ENCODE measurements around the gene CACNA1H. TPM values are rescaled to one million over a fixed set of nuclear protein-coding genes. Genes with fewer than 3 reads are reported as not detected.

The CACNA1H gene
- total RNA-seq, 4 donors from 2014 or later: 1.8 to 13.6 (median 10.2) TPM

GRCh38 chr16:1172651-1173050 lies 19.7 kb downstream of the CACNA1H start:
- no peak for TF ChIP-seq CTCF (IDR thresholded peaks at IDR 0.05)
- ATAC-seq (ENCODE audit: low FRiP score) (no peak), DNase-seq (ENCODE audit: low spot score) (no peak)

DNA sequence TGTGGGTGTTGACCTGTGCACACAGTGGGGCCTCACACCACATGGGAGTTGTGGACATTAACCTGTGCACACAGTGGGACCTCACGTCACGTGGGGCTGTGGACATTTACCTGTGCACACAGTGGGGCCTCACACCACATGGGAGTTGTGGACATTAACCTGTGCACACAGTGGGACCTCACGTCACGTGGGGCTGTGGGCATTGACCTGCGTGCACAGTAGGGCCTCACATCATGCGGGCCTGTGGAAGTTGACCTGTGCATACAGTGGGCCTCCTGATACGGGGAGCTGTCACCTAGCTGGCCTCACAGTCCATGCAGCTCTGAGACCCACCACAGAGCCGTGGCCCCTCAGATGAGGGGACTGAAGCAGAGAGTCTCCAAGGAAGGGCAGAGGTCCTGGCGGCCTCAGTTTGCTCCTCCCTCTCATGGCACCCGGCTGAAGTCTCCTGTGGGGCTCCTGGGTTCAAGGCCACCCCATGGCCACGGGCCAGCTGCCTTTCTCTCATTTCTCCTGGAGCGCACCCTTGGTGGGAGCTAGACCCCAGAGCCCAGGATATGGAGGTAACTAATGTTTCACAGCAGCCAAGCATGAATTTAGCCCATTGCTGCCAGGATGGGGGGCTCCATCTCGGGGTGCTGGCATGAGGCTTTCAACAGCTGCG lies 21.0 kb downstream of the CACNA1H start:
- TF ChIP-seq CTCF (IDR thresholded peaks at IDR 0.05): no peak
- ATAC-seq (ENCODE audit: low FRiP score): no peak
- DNase-seq (ENCODE audit: low spot score): no peak

GRCh38 chr16:1174477-1175357 lies 21.8 kb downstream of the CACNA1H start:
- ATAC-seq (ENCODE audit: low FRiP score) (no peak), DNase-seq (ENCODE audit: low spot score) (no peak)
- no peak for TF ChIP-seq CTCF (IDR thresholded peaks at IDR 0.05)

GRCh38 chr16:1175566-1176279 lies 22.8 kb downstream of the CACNA1H start:
- no peak for TF ChIP-seq CTCF (IDR thresholded peaks at IDR 0.05)
- no peak for DNase-seq (ENCODE audit: low spot score)
- no peak for ATAC-seq (ENCODE audit: low FRiP score)

DNA sequence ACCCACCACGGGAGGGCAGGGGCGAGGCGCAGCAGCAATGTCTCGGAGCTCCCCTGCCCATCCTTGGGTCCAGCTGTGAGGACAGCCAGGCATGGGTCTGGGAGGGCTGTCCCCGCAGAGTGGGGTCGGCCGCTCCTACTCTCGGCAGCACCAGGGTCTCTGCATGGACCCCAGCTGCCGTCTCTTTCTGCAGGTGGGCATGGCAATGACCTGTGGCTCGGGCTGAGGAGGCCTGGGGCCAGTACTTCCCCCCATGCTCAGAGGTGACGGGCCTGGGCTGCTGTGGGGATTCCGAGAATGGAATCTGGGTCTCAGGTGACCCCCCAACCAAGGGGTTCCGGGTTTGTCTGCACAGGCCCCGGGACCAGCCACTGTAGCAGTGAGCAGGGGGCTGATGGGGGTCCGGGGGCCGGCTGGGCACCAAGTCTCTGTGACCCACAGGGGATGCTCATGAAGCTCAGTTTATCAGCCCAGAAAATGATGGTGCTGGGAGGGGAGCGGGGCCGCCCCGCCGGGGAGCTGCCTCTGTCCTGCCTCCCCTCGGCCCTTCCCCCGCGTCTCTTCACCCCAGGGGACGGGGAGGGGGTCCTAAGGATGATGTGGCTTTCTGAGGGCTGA lies 23.5 kb downstream of the CACNA1H start:
- TF ChIP-seq CTCF (IDR thresholded peaks at IDR 0.05): no peak

GRCh38 chr16:1177053-1177452 lies 24.1 kb downstream of the CACNA1H start:
- no peak for TF ChIP-seq CTCF (IDR thresholded peaks at IDR 0.05)
- no peak for DNase-seq (ENCODE audit: low spot score)
- ATAC-seq (ENCODE audit: low FRiP score): no peak

More for the DNA sequence above, 23.5 kb downstream of the CACNA1H start:
- ATAC-seq (ENCODE audit: low FRiP score) (no peak), DNase-seq (ENCODE audit: low spot score) (no peak)
